ENCODE measurements around the gene PFKFB4. TPM values are rescaled to one million over a fixed set of nuclear protein-coding genes. Genes with fewer than 3 reads are reported as not detected.

PFKFB4 gene
- total RNA-seq, 1 donor from 2014 or later: 7.1 TPM

GRCh38 chr3:48468329-48468731 lies 88.3 kb downstream of the PFKFB4 start:
- H3K27me3 Mint-ChIP-seq (ENCODE audit: unreplicated experiment): no peaks in the 10 kb centered on the region
- H3K4me1 Mint-ChIP-seq (ENCODE audit: unreplicated experiment): peaks cover 43% of the 10 kb centered on the region
- H3K27ac Mint-ChIP-seq (ENCODE audit: unreplicated experiment): peak overlapping the region; percentile 100
- H3K36me3 Mint-ChIP-seq (ENCODE audit: unreplicated experiment): peaks cover 10% of the 10 kb centered on the region
- TF ChIP-seq CTCF (IDR thresholded peaks at IDR 0.05): no peak
- H3K9me3 Mint-ChIP-seq (ENCODE audit: unreplicated experiment): no peaks in the 10 kb centered on the region
- H3K4me3 Mint-ChIP-seq (ENCODE audit: unreplicated experiment): no peak overlapping the region
- DNase-seq (ENCODE audit: extremely low spot score, unreplicated experiment): no peak

Small RNA genes lying within 50 kb of the gene (microRNA-seq; reads per million reads assigned to microRNA genes)
- gene MIR6823 (ENCODE audit: unreplicated experiment) (not detected), gene MIR711 (ENCODE audit: unreplicated experiment) (not detected)

Other genes starting within 250 kb of the PFKFB4 start
- not detected in 2 replicates for gene SPINK8, start 223.1 kb downstream of the PFKFB4 start, total RNA-seq
- gene FBXW12, start 184.6 kb downstream of the PFKFB4 start, total RNA-seq: not detected in 2 replicates
- gene PLXNB1, start 126.7 kb downstream of the PFKFB4 start, total RNA-seq: 76.7 and 88.2 TPM in 2 replicates
- 11.3 and 11.9 TPM in 2 replicates for gene CCDC51, start 116.7 kb downstream of the PFKFB4 start, total RNA-seq
- 186 and 198 TPM in 2 replicates for gene TMA7, start 116.5 kb downstream of the PFKFB4 start, total RNA-seq
- gene ATRIP, start 110.1 kb downstream of the PFKFB4 start, total RNA-seq: 8.5 and 9.3 TPM in 2 replicates
- gene SHISA5, start 52.6 kb downstream of the PFKFB4 start, total RNA-seq: 203 and 211 TPM in 2 replicates
- 0.81 and 0.89 TPM in 2 replicates for gene UCN2, start 7.0 kb upstream of the PFKFB4 start, total RNA-seq
- 16.6 and 18.9 TPM in 2 replicates for gene COL7A1, start 38.5 kb upstream of the PFKFB4 start, total RNA-seq
- gene UQCRC1, start 52.8 kb upstream of the PFKFB4 start, total RNA-seq: 201 and 202 TPM in 2 replicates
- not detected in 2 replicates for gene TMEM89, start 65.0 kb upstream of the PFKFB4 start, total RNA-seq
- gene SLC26A6, start 78.7 kb upstream of the PFKFB4 start, total RNA-seq: 63.8 and 66.2 TPM in 2 replicates
- 7.1 and 7.4 TPM in 2 replicates for gene CELSR3, start 106.1 kb upstream of the PFKFB4 start, total RNA-seq
- 26.3 and 27.2 TPM in 2 replicates for gene NCKIPSD, start 129.1 kb upstream of the PFKFB4 start, total RNA-seq
- 101 and 104 TPM in 2 replicates for gene IP6K2, start 160.4 kb upstream of the PFKFB4 start, total RNA-seq